Measurements from ENCODE around the gene MAML2.
A peak's percentile ranks its signal among the peaks of the same experiment; 100 is the strongest.

Gene MAML2

GRCh38 chr11:96103721-96104120, 239.3 kb downstream of the MAML2 start:
- Histone ChIP-seq H2BK120ac (ENCODE audit: low read depth, low read length) (no peak overlapping the region), H3K27ac (ENCODE audit: low read depth, low read length) (no peak overlapping the region), H3K36me3 (ENCODE audit: control insufficient read depth, insufficient read depth, low read length) (no peaks in the 10 kb centered on the region), H3K79me2 (ENCODE audit: control insufficient read depth, insufficient read depth, low read length) (no peaks in the 10 kb centered on the region), H3K27me3 (ENCODE audit: insufficient read depth, low read length, poor library complexity) (no peaks in the 10 kb centered on the region), H3K79me1 (ENCODE audit: low read length) (no peaks in the 10 kb centered on the region), H2BK15ac (replicated peaks; ENCODE audit: low read depth) (no peak overlapping the region), H3K23ac (ENCODE audit: low read length) (no peak overlapping the region), H4K5ac (ENCODE audit: low read length) (no peak overlapping the region), H3K4me2 (ENCODE audit: low read length) (no peak overlapping the region), H3K4me3 (ENCODE audit: low read length) (no peak overlapping the region), H3K4ac (ENCODE audit: low read depth, low read length) (no peak overlapping the region), H2AK5ac (ENCODE audit: low read length) (no peak overlapping the region), H4K8ac (ENCODE audit: low read depth, low read length) (no peak overlapping the region), H2BK5ac (ENCODE audit: low read length) (no peak overlapping the region), H3K9ac (ENCODE audit: low read length) (no peak overlapping the region), H3K56ac (ENCODE audit: low read length) (no peak overlapping the region), H3K4me1 (ENCODE audit: control insufficient read depth, low read depth, low read length) (peaks cover 2% of the 10 kb centered on the region), H3K18ac (ENCODE audit: low read length) (no peak overlapping the region)
- no peak for DNase-seq
- no CpG with 5 or more reads among the region's 6 CpGs for WGBS (ENCODE audit: extremely low coverage, insufficient coverage, low lambda C conversion rate)

GRCh38 chr11:96103102-96103501, 239.9 kb downstream of the MAML2 start:
- no peak overlapping the region for H3K9ac ChIP-seq (ENCODE audit: low read length)
- no peak overlapping the region for H2BK15ac ChIP-seq (replicated peaks; ENCODE audit: low read depth)
- no peak overlapping the region for H3K18ac ChIP-seq (ENCODE audit: low read length)
- H4K8ac ChIP-seq (ENCODE audit: low read depth, low read length): no peak overlapping the region
- WGBS (ENCODE audit: extremely low coverage, insufficient coverage, low lambda C conversion rate): no CpG with 5 or more reads among the region's 1 CpG
- H3K23ac ChIP-seq (ENCODE audit: low read length): no peak overlapping the region
- H3K4me3 ChIP-seq (ENCODE audit: low read length): no peak overlapping the region
- no peak overlapping the region for H4K5ac ChIP-seq (ENCODE audit: low read length)
- H3K79me1 ChIP-seq (ENCODE audit: low read length): no peaks in the 10 kb centered on the region
- H3K36me3 ChIP-seq (ENCODE audit: control insufficient read depth, insufficient read depth, low read length): no peaks in the 10 kb centered on the region
- no peak overlapping the region for H3K27ac ChIP-seq (ENCODE audit: low read depth, low read length)
- no peak for DNase-seq
- peaks cover 2% of the 10 kb centered on the region for H3K4me1 ChIP-seq (ENCODE audit: control insufficient read depth, low read depth, low read length)
- no peaks in the 10 kb centered on the region for H3K27me3 ChIP-seq (ENCODE audit: insufficient read depth, low read length, poor library complexity)
- H2BK120ac ChIP-seq (ENCODE audit: low read depth, low read length): no peak overlapping the region
- H2BK5ac ChIP-seq (ENCODE audit: low read length): no peak overlapping the region
- H3K4ac ChIP-seq (ENCODE audit: low read depth, low read length): no peak overlapping the region
- H2AK5ac ChIP-seq (ENCODE audit: low read length): no peak overlapping the region
- H3K79me2 ChIP-seq (ENCODE audit: control insufficient read depth, insufficient read depth, low read length): no peaks in the 10 kb centered on the region
- no peak overlapping the region for H3K56ac ChIP-seq (ENCODE audit: low read length)
- H3K4me2 ChIP-seq (ENCODE audit: low read length): no peak overlapping the region

GRCh38 chr11:96102664-96103078, 240.3 kb downstream of the MAML2 start:
- Histone ChIP-seq H3K27me3 (ENCODE audit: insufficient read depth, low read length, poor library complexity) (no peaks in the 10 kb centered on the region), H3K4me2 (ENCODE audit: low read length) (no peak overlapping the region), H3K18ac (ENCODE audit: low read length) (no peak overlapping the region), H4K5ac (ENCODE audit: low read length) (no peak overlapping the region), H2BK15ac (replicated peaks; ENCODE audit: low read depth) (no peak overlapping the region), H3K4ac (ENCODE audit: low read depth, low read length) (no peak overlapping the region), H3K56ac (ENCODE audit: low read length) (no peak overlapping the region), H2BK5ac (ENCODE audit: low read length) (no peak overlapping the region), H3K79me1 (ENCODE audit: low read length) (no peaks in the 10 kb centered on the region), H2AK5ac (ENCODE audit: low read length) (no peak overlapping the region), H3K79me2 (ENCODE audit: control insufficient read depth, insufficient read depth, low read length) (no peaks in the 10 kb centered on the region), H3K23ac (ENCODE audit: low read length) (no peak overlapping the region), H3K36me3 (ENCODE audit: control insufficient read depth, insufficient read depth, low read length) (no peaks in the 10 kb centered on the region), H3K4me3 (ENCODE audit: low read length) (no peak overlapping the region), H3K9ac (ENCODE audit: low read length) (no peak overlapping the region), H3K4me1 (ENCODE audit: control insufficient read depth, low read depth, low read length) (peaks cover 2% of the 10 kb centered on the region), H3K27ac (ENCODE audit: low read depth, low read length) (no peak overlapping the region), H2BK120ac (ENCODE audit: low read depth, low read length) (no peak overlapping the region), H4K8ac (ENCODE audit: low read depth, low read length) (no peak overlapping the region)
- no CpG with 5 or more reads among the region's 2 CpGs for WGBS (ENCODE audit: extremely low coverage, insufficient coverage, low lambda C conversion rate)
- no peak for DNase-seq

- Histone ChIP-seq H3K4me2 (ENCODE audit: low read length) (no peak overlapping the region), H3K4me1 (ENCODE audit: control insufficient read depth, low read depth, low read length) (peaks cover 2% of the 10 kb centered on the region), H2AK5ac (ENCODE audit: low read length) (no peak overlapping the region), H3K79me2 (ENCODE audit: control insufficient read depth, insufficient read depth, low read length) (no peaks in the 10 kb centered on the region), H3K79me1 (ENCODE audit: low read length) (no peaks in the 10 kb centered on the region), H3K4ac (ENCODE audit: low read depth, low read length) (no peak overlapping the region), H2BK15ac (replicated peaks; ENCODE audit: low read depth) (no peak overlapping the region), H3K27me3 (ENCODE audit: insufficient read depth, low read length, poor library complexity) (no peaks in the 10 kb centered on the region), H4K8ac (ENCODE audit: low read depth, low read length) (no peak overlapping the region), H3K18ac (ENCODE audit: low read length) (no peak overlapping the region), H3K23ac (ENCODE audit: low read length) (no peak overlapping the region), H3K56ac (ENCODE audit: low read length) (no peak overlapping the region), H3K9ac (ENCODE audit: low read length) (no peak overlapping the region), H3K4me3 (ENCODE audit: low read length) (no peak overlapping the region), H4K5ac (ENCODE audit: low read length) (no peak overlapping the region), H3K36me3 (ENCODE audit: control insufficient read depth, insufficient read depth, low read length) (no peaks in the 10 kb centered on the region), H3K27ac (ENCODE audit: low read depth, low read length) (no peak overlapping the region), H2BK5ac (ENCODE audit: low read length) (no peak overlapping the region), H2BK120ac (ENCODE audit: low read depth, low read length) (no peak overlapping the region)
- no peak for DNase-seq
- WGBS (ENCODE audit: extremely low coverage, insufficient coverage, low lambda C conversion rate): no CpG with 5 or more reads among the region's 4 CpGs
Measured at GRCh38 chr11:96101146-96101545, 241.8 kb downstream of the MAML2 start.

- H3K4ac ChIP-seq (ENCODE audit: low read depth, low read length): no peak overlapping the region
- H3K4me1 ChIP-seq (ENCODE audit: control insufficient read depth, low read depth, low read length): peaks cover 4% of the 10 kb centered on the region
- H3K27me3 ChIP-seq (ENCODE audit: insufficient read depth, low read length, poor library complexity): no peaks in the 10 kb centered on the region
- no peak overlapping the region for H3K23ac ChIP-seq (ENCODE audit: low read length)
- H2BK120ac ChIP-seq (ENCODE audit: low read depth, low read length): no peak overlapping the region
- no peaks in the 10 kb centered on the region for H3K79me1 ChIP-seq (ENCODE audit: low read length)
- DNase-seq: no peak
- H4K8ac ChIP-seq (ENCODE audit: low read depth, low read length): no peak overlapping the region
- no peak overlapping the region for H3K4me2 ChIP-seq (ENCODE audit: low read length)
- no peak overlapping the region for H2AK5ac ChIP-seq (ENCODE audit: low read length)
- H3K4me3 ChIP-seq (ENCODE audit: low read length): no peak overlapping the region
- WGBS (ENCODE audit: extremely low coverage, insufficient coverage, low lambda C conversion rate): no CpG with 5 or more reads among the region's 7 CpGs
- H4K5ac ChIP-seq (ENCODE audit: low read length): no peak overlapping the region
- no peaks in the 10 kb centered on the region for H3K36me3 ChIP-seq (ENCODE audit: control insufficient read depth, insufficient read depth, low read length)
- H3K9ac ChIP-seq (ENCODE audit: low read length): no peak overlapping the region
- no peak overlapping the region for H3K56ac ChIP-seq (ENCODE audit: low read length)
- peak overlapping the region; percentile 89 for H3K18ac ChIP-seq (ENCODE audit: low read length)
- H2BK5ac ChIP-seq (ENCODE audit: low read length): no peak overlapping the region
- H3K27ac ChIP-seq (ENCODE audit: low read depth, low read length): no peak overlapping the region
- no peak overlapping the region for H2BK15ac ChIP-seq (replicated peaks; ENCODE audit: low read depth)
- no peaks in the 10 kb centered on the region for H3K79me2 ChIP-seq (ENCODE audit: control insufficient read depth, insufficient read depth, low read length)
Measured at GRCh38 chr11:96098511-96099241, 244.3 kb downstream of the MAML2 start.
